OCI-LY1 (cell line): ENCODE measurements around the gene PDSS1.

Experiments used
- H2AFZ ChIP-seq: fragments of 200-600 bp; sonication (generic), shearing (Covaris generic); 2 replicates; pipeline ENCODE4 v1.6.0; 2014; ENCODE audit warnings: antibody characterized with exemption, mild to moderate bottlenecking, low read length
- H3F3A ChIP-seq: fragments of 200-600 bp; sonication (generic), shearing (Covaris generic); 2 replicates; pipeline ENCODE4 v1.6.0; 2014; ENCODE audit warnings: mild to moderate bottlenecking, antibody characterized with exemption, low read length, moderate library complexity; ENCODE audit not compliant: insufficient read depth
- H3K27ac ChIP-seq: fragments of 200-600 bp; sonication (generic); 2 replicates; pipeline ENCODE4 v1.5.1; 2014; ENCODE audit warnings: low read length, mixed run types, mild to moderate bottlenecking, low read depth; ENCODE audit not compliant: poor library complexity, severe bottlenecking
- H3K27me3 ChIP-seq: fragments of 200-600 bp; sonication (generic); 2 replicates; pipeline ENCODE4 v1.6.0; 2014; ENCODE audit warnings: antibody characterized with exemption, mild to moderate bottlenecking, low read length, moderate library complexity; ENCODE audit not compliant: insufficient read depth
- H3K36me3 ChIP-seq: fragments of 200-600 bp; sonication (generic); 2 replicates; pipeline ENCODE4 v1.6.1; 2014; ENCODE audit warnings: mild to moderate bottlenecking, antibody characterized with exemption, low read length, moderate library complexity, mixed read lengths; ENCODE audit not compliant: insufficient read depth
- H3K4me1 ChIP-seq: fragments of 200-600 bp; sonication (generic); 2 replicates; pipeline ENCODE4 v1.5.1; 2014; ENCODE audit warnings: mild to moderate bottlenecking, low read length, moderate library complexity; ENCODE audit not compliant: insufficient read depth, severe bottlenecking
- H3K4me2 ChIP-seq: fragments of 200-600 bp; sonication (generic), shearing (Covaris generic); 2 replicates; pipeline ENCODE4 v1.6.1; 2014; ENCODE audit warnings: low read length
- H3K4me3 ChIP-seq: fragments of 200-600 bp; sonication (generic); 2 replicates; pipeline ENCODE4 v1.5.1; 2014; ENCODE audit warnings: low read length, low read depth, mild to moderate bottlenecking, mixed read lengths; ENCODE audit not compliant: poor library complexity, severe bottlenecking
- H3K79me2 ChIP-seq: fragments of 200-600 bp; shearing (Covaris generic); 2 replicates; pipeline ENCODE4 v1.6.1; 2016; ENCODE audit warnings: mixed run types, low read length, mixed read lengths; ENCODE audit not compliant: insufficient read depth
- H3K9ac ChIP-seq: fragments of 200-600 bp; sonication (generic), shearing (Covaris generic); 2 replicates; pipeline ENCODE4 v1.6.1; 2014; ENCODE audit warnings: mild to moderate bottlenecking, low read length, mixed read lengths
- H3K9me2 ChIP-seq: fragments of 200-600 bp; sonication (generic), shearing (Covaris generic); 2 replicates; pipeline ENCODE4 v1.6.1; 2014; ENCODE audit warnings: low read depth, mild to moderate bottlenecking, low read length, mixed read lengths
- H3K9me3 ChIP-seq: fragments of 200-600 bp; shearing (Covaris generic); 2 replicates; pipeline ENCODE4 v1.6.1; 2014; ENCODE audit warnings: low read length, mixed read lengths
- H4K20me1 ChIP-seq: fragments of 200-600 bp; sonication (generic), shearing (Covaris generic); 2 replicates; pipeline ENCODE4 v1.6.0; 2016; ENCODE audit warnings: mild to moderate bottlenecking, low read length; ENCODE audit not compliant: insufficient read depth
- CTCF ChIP-seq: fragments of 200-600 bp; sonication (generic), shearing (Covaris generic); IDR thresholded peaks from 2 replicates; pipeline ENCODE4 v1.5.1; 2017; ENCODE audit warnings: mild to moderate bottlenecking, antibody characterized with exemption, low read length, moderate library complexity, mixed read lengths
- EZH2 ChIP-seq: fragments of 200-600 bp; sonication (generic), shearing (Covaris generic); IDR thresholded peaks from 2 replicates; pipeline ENCODE4 v1.8.0; 2017; ENCODE audit warnings: borderline replicate concordance, mixed run types, mild to moderate bottlenecking, antibody characterized with exemption, low read length, moderate library complexity, mixed read lengths

The PDSS1 gene

DNA sequence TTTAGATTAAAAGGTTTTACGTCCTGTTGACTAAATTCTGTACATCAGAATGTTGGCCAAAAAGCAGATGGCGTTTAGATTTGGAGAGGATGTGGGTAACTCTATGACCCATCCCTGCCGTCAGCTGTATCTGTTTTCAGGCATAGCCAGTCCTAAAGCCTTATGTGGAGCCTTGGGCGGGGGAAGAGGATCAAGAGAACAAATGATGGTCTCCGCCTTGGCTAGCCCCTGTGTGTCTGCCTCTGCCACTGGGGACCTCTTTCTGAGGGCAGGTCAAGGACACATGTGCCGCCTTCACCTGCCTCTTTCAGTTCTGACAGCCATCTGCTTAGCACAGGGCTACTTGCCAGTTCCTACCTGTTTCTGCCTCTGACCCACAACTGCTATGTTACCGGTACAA, 24.1 kb downstream of the PDSS1 start:
- TF ChIP-seq CTCF (no peak), EZH2 (no peak)
- H3F3A ChIP-seq = no peaks in the 10 kb centered on the region
- H3K9me2 ChIP-seq = no peaks in the 10 kb centered on the region
- H3K4me2 ChIP-seq = no peak overlapping the region
- H4K20me1 ChIP-seq = no peaks in the 10 kb centered on the region
- no peaks in the 10 kb centered on the region for H3K79me2 ChIP-seq
- H3K27me3 ChIP-seq = no peaks in the 10 kb centered on the region
- no peaks in the 10 kb centered on the region for H3K9me3 ChIP-seq
- peaks cover 82% of the 10 kb centered on the region for H3K36me3 ChIP-seq
- no peak overlapping the region for H2AFZ ChIP-seq
- H3K9ac ChIP-seq = no peak overlapping the region
- no peak overlapping the region for H3K27ac ChIP-seq
- H3K4me1 ChIP-seq = no peaks in the 10 kb centered on the region
- H3K4me3 ChIP-seq = no peak overlapping the region

GRCh38 chr10:26723016-26723415, 25.5 kb downstream of the PDSS1 start:
- Histone ChIP-seq H3K27ac (no peak overlapping the region), H3K27me3 (no peaks in the 10 kb centered on the region), H3K9ac (no peak overlapping the region), H3K36me3 (peaks cover 83% of the 10 kb centered on the region), H2AFZ (no peak overlapping the region), H3K4me1 (no peaks in the 10 kb centered on the region), H4K20me1 (no peaks in the 10 kb centered on the region), H3K9me2 (no peaks in the 10 kb centered on the region), H3K4me3 (no peak overlapping the region), H3F3A (no peaks in the 10 kb centered on the region), H3K9me3 (no peaks in the 10 kb centered on the region), H3K4me2 (no peak overlapping the region), H3K79me2 (no peaks in the 10 kb centered on the region)
- TF ChIP-seq EZH2 (no peak), CTCF (no peak)

GRCh38 chr10:26725837-26726727, 28.6 kb downstream of the PDSS1 start:
- Histone ChIP-seq H2AFZ (no peak overlapping the region), H4K20me1 (no peaks in the 10 kb centered on the region), H3K9me2 (no peaks in the 10 kb centered on the region), H3K27me3 (no peaks in the 10 kb centered on the region), H3K9ac (no peak overlapping the region), H3K79me2 (no peaks in the 10 kb centered on the region), H3K4me2 (no peak overlapping the region), H3K4me3 (no peak overlapping the region), H3F3A (no peaks in the 10 kb centered on the region), H3K36me3 (peaks cover 79% of the 10 kb centered on the region), H3K27ac (no peak overlapping the region), H3K4me1 (no peaks in the 10 kb centered on the region), H3K9me3 (no peaks in the 10 kb centered on the region)
- TF ChIP-seq CTCF (peak; percentile 97), EZH2 (no peak)
